ENCODE results near the gene FTO.

FTO gene

GRCh38 chr16:54163197-54163843, 459.4 kb downstream of the FTO start:
- no peak overlapping the region for H3K27ac ChIP-seq
- TF ChIP-seq ZFX (IDR thresholded peaks at IDR 0.05), result no peak
- TF ChIP-seq, protein P1, sequence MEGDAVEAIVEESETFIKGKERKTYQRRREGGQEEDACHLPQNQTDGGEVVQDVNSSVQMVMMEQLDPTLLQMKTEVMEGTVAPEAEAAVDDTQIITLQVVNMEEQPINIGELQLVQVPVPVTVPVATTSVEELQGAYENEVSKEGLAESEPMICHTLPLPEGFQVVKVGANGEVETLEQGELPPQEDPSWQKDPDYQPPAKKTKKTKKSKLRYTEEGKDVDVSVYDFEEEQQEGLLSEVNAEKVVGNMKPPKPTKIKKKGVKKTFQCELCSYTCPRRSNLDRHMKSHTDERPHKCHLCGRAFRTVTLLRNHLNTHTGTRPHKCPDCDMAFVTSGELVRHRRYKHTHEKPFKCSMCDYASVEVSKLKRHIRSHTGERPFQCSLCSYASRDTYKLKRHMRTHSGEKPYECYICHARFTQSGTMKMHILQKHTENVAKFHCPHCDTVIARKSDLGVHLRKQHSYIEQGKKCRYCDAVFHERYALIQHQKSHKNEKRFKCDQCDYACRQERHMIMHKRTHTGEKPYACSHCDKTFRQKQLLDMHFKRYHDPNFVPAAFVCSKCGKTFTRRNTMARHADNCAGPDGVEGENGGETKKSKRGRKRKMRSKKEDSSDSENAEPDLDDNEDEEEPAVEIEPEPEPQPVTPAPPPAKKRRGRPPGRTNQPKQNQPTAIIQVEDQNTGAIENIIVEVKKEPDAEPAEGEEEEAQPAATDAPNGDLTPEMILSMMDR (conservative IDR thresholded peaks at IDR 0.05), result no peak

GRCh38 chr16:54164789-54165173, 460.8 kb downstream of the FTO start:
- TF ChIP-seq ZFX (IDR thresholded peaks at IDR 0.05), result no peak
- TF ChIP-seq, protein P1 (conservative IDR thresholded peaks at IDR 0.05), result no peak
- no peak overlapping the region for H3K27ac ChIP-seq

GRCh38 chr16:54165174-54165911, 461.4 kb downstream of the FTO start:
- no peak for TF ChIP-seq ZFX (IDR thresholded peaks at IDR 0.05)
- TF ChIP-seq, protein P1 (conservative IDR thresholded peaks at IDR 0.05), result no peak
- H3K27ac ChIP-seq, result no peak overlapping the region

- H3K27ac ChIP-seq, result no peak overlapping the region
- TF ChIP-seq, protein P1 (conservative IDR thresholded peaks at IDR 0.05), result no peak
- no peak for TF ChIP-seq ZFX (IDR thresholded peaks at IDR 0.05)
Observed at GRCh38 chr16:54165912-54166865, 462.2 kb downstream of the FTO start.

GRCh38 chr16:54169112-54169511, 465.2 kb downstream of the FTO start:
- TF ChIP-seq, protein P1 (conservative IDR thresholded peaks at IDR 0.05), result no peak
- TF ChIP-seq ZFX (IDR thresholded peaks at IDR 0.05), result no peak
- no peak overlapping the region for H3K27ac ChIP-seq

GRCh38 chr16:54171626-54172537, 467.9 kb downstream of the FTO start:
- TF ChIP-seq ZFX (IDR thresholded peaks at IDR 0.05), result no peak
- TF ChIP-seq, protein P1 (conservative IDR thresholded peaks at IDR 0.05), result no peak
- H3K27ac ChIP-seq, result no peak overlapping the region
